ENCODE data around the gene ENOX2. TPM values are rescaled to one million over a fixed set of nuclear protein-coding genes. Genes with fewer than 3 reads are reported as not detected.

The ENOX2 gene
- total and polyA plus RNA-seq, 2 of the 13 experiments (the other 11 are each of a cell fraction or from before 2014, with no cell fraction given), result 5.9 to 8.5 TPM

DNA sequence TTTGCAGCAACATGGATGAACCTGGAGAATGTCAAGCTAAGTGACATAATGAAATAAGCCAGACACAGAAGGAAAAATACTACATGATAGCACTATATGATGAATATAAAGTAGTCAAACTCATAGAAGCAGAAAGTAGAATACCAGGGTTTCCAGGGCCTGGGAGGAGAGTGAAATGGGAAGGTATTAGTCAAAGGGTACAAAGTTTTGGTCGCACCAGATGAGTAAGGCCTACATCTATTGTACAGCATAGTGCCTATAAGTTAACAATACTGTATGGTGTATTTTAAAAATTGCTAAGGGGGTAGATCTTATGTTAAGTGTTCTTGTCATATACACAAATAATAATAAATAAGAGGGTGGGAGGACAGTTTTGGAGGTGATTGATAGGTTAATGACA, 41.5 kb downstream of the ENOX2 start (continued):
- TF ChIP-seq ETS1 (CRISPR knock-in tag; IDR thresholded peaks at IDR 0.05), result no peak
- no peak for TF ChIP-seq ADNP (CRISPR knock-in tag; IDR thresholded peaks at IDR 0.05)

GRCh38 chrX:130857207-130857606, 45.8 kb downstream of the ENOX2 start:
- in situ Hi-C loops (cut with HindIII; ENCODE audit: extremely low pct_ligation_motif_present, low pct_unique_long_range_greater_than_20kb) (no loop called here), intact Hi-C loops (cut with micrococcal nuclease; ENCODE audit: unreplicated experiment) (no loop called here)
- ChIA-PET POLR2A (no interaction called here), CTCF (ENCODE audit: low intra/inter-chr PET ratio, low total read pairs) (no interaction called here)
- Histone ChIP-seq H3K9ac (ENCODE audit: insufficient read depth, low read depth, low read length) (no peak overlapping the region), H3K27ac (ENCODE audit: extremely low read length, insufficient read depth, low read length) (no peak overlapping the region), H3K9me3 (ENCODE audit: low read length) (no peaks in the 10 kb centered on the region), H3K4me3 (replicated peaks in 1 of 3; ENCODE audit: insufficient read depth in 1 of 3, low read depth in 2 of 3, low read length in 3 of 3) (no peak overlapping the region), H4K20me1 (ENCODE audit: insufficient read depth, low read length) (no peaks in the 10 kb centered on the region), H2AFZ (ENCODE audit: low read length) (no peak overlapping the region), H3K79me2 (ENCODE audit: insufficient read depth, low read length) (no peaks in the 10 kb centered on the region), H3K27me3 (ENCODE audit: control insufficient read depth in 1 of 2, insufficient read depth in 2 of 2, low read length in 2 of 2) (no peaks in the 10 kb centered on the region), H3K4me2 (ENCODE audit: low read depth, low read length) (no peak overlapping the region), H3K36me3 (replicated peaks in 1 of 2; ENCODE audit: control insufficient read depth in 1 of 2, insufficient read depth in 2 of 2, low read length in 2 of 2) (no peaks in the 10 kb centered on the region), H3K4me1 (ENCODE audit: insufficient read depth, low read length) (no peaks in the 10 kb centered on the region)
- DNase-seq (ENCODE audit: low spot score) (no peak), ATAC-seq (no peak), FAIRE-seq (no peak)
- WGBS (ENCODE audit: low lambda C conversion rate), result 100% methylated on average over 1 of the region's 1 CpG
- no TSS peak for BruUV-seq (replicated peaks)
- TF ChIP-seq, protein P1, sequence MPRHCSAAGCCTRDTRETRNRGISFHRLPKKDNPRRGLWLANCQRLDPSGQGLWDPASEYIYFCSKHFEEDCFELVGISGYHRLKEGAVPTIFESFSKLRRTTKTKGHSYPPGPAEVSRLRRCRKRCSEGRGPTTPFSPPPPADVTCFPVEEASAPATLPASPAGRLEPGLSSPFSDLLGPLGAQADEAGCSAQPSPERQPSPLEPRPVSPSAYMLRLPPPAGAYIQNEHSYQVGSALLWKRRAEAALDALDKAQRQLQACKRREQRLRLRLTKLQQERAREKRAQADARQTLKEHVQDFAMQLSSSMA (CRISPR knock-in tag; IDR thresholded peaks at IDR 0.05), result no peak
- no peak for TF ChIP-seq ZNF7 (CRISPR knock-in tag; IDR thresholded peaks at IDR 0.05)
- no peak for TF ChIP-seq EED (CRISPR knock-in tag; IDR thresholded peaks at IDR 0.05)
- no peak for TF ChIP-seq RAD21 (CRISPR knock-in tag; IDR thresholded peaks at IDR 0.05)
- TF ChIP-seq ZNF350 (CRISPR knock-in tag; IDR thresholded peaks at IDR 0.05; ENCODE audit: borderline replicate concordance, low read depth), result no peak
- TF ChIP-seq FLYWCH1 (CRISPR knock-in tag; IDR thresholded peaks at IDR 0.05), result no peak
- TF ChIP-seq ZBED4 (CRISPR knock-in tag; IDR thresholded peaks at IDR 0.05; ENCODE audit: borderline replicate concordance), result no peak
- no peak for TF ChIP-seq ATF1 (CRISPR knock-in tag; IDR thresholded peaks at IDR 0.05)
- TF ChIP-seq ZNF800 (CRISPR knock-in tag; IDR thresholded peaks at IDR 0.05), result no peak
- no peak for TF ChIP-seq ZNF207 (IDR thresholded peaks at IDR 0.05; ENCODE audit: borderline replicate concordance)
- TF ChIP-seq ZNF782 (CRISPR knock-in tag; IDR thresholded peaks at IDR 0.05; ENCODE audit: borderline replicate concordance), result no peak
- TF ChIP-seq CC2D1A (CRISPR knock-in tag; IDR thresholded peaks at IDR 0.05), result no peak
- TF ChIP-seq SMAD1 (CRISPR knock-in tag; IDR thresholded peaks at IDR 0.05; ENCODE audit: borderline replicate concordance, low read depth), result no peak

All from HepG2 (cell line).